T47D (cell line): ENCODE results near the gene PRRG4.
"Not testable (repeated sequence)": the region's sequence is repeated elsewhere in the genome, so short reads cannot be mapped to it uniquely, and the experiment has no call there.

ENCODE experiments used
- DNase-seq, 2 experiments: peaks; one replicate each; pipeline versions ENCODE4 v3.0.0 to v3.0.0-alpha.2; 2011 to 2012; ENCODE audit warnings: low read depth in 1 of 2, low spot score in 1 of 2
- JUND ChIP-seq: IDR thresholded peaks from 2 replicates; pipeline ENCODE4 v1.6.1; 2012; ENCODE audit warnings: low read depth
- in situ Hi-C: cut with HindIII; loops from 2 replicates; pipeline ENCODE4 v1.10.0; 2016; ENCODE audit warnings: low sequenced_read_pairs, low pct_unique_long_range_greater_than_20kb

PRRG4 gene

DNA sequence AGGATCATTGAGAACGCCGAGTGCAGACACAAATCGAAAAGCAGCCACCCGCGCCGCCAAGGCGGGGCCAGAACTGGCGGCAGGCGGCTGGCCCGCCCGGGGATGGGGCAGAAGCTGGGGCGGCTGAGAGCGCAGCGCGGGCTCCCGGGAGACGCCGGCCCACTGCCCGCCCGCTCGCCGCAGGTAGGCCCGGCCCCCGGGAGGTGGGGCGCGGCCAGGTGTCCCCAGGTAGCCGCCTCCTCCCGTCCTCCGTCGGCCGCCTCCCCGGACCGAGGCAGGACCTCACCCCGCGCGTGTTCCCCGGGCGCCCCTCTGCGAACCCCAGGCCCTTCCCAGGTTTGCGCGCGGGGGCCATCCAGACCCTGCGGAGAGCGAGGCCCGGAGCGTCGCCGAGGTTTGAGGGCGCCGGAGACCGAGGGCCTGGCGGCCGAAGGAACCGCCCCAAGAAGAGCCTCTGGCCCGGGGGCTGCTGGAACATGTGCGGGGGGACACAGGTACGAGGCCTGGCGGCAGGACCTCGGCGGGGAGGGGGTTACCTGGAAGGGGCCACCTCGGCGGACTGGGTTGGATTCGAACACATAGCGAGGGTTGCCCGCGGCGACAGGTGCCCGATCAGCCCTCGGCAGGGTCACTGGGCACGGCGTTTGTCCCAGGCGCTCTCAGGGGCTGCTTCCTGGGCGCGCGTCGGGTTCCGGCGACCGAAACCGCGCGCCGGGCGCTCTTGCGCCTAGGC lies at the start of gene PRRG4:
TSS of gene PRRG4 (plus strand) at position 248 of the 733 bp plus-strand sequence. CDS start 603 bp downstream, outside the sequence.
- DNase-seq: peak; percentile 89 to 93
- no peak for TF ChIP-seq JUND
- in situ Hi-C loops: no loop called here

DNA sequence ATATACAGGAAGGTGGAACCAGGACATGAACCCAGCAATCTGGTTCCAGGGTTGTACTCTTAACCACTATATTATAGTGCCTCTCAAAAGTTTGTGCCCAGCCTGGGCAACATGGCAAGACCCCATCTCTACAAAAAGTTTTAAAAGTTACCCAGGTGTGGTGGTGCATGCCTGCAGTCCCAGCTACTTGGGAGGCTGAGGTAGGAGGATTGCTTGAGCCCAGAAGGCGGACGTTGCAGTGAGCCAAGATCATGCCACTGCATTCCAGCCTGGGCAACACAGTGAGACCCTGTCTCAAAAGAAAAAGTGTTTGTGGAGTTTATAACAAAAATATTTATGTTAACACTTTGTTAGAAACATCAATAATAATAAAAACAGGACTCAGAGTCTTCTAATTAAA lies 48.9 kb upstream of the PRRG4 start:
- DNase-seq, in situ Hi-C loops: not testable (repeated sequence)

DNA sequence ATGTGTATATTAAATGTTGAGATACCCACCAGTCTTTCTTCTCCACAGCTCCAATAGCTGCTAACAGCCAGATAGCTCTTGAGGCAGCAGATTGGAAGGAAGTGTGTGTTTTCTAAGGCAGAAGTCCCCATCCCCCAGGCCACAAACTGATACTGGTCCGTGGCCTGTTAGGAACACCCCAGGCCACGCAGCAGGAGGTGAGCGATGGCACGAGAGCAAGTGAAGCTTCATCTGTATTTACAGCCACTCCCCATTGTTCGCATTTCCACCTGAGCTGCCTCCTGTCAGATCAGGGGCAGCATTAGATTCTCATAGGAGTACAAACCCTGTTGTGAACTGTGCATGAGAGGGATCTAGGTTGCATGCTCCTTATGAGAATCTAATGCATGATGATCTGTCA lies 48.0 kb upstream of the PRRG4 start:
- in situ Hi-C loops: no loop called here
- no peak for DNase-seq
- no peak for TF ChIP-seq JUND

DNA sequence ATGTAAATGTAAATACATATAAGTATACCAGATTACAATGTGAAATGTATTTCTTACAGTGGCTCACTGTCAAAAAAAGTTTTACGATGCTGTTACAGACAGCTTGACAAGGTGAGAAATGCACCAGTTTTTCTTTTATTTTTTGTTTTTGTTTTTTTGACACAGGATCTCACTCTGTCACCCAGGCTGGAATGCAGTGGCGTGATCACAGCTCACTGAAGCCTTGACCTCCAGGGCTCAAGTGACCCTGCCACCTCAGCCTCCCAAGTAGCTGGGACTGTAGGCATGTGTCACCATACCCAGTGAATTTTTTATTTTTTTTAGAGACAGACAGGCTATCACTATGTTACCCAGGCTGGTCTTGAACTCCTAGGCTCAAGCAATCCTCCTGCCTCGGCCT lies 44.5 kb upstream of the PRRG4 start:
- in situ Hi-C loops: no loop called here
- DNase-seq: no peak
- TF ChIP-seq JUND: no peak

DNA sequence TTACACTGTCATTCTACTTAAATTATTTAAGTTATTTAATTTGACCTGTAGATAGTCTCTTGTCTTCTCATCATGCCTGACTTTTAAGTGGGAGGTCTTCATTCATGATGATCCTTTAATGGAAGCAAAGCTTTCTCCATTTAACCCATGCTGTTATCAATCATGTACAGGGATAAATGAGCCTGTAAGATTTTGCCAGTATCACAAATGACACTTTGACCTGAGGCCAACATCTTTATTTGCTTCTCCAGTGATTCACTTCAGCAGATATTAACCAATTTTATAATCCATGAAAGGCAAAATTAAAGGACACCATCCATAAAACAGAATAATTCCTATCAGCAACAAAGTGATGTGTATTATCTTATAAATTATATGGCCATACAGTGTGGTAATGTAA lies 42.9 kb upstream of the PRRG4 start:
- in situ Hi-C loops: no loop called here
- DNase-seq: no peak
- TF ChIP-seq JUND: no peak

DNA sequence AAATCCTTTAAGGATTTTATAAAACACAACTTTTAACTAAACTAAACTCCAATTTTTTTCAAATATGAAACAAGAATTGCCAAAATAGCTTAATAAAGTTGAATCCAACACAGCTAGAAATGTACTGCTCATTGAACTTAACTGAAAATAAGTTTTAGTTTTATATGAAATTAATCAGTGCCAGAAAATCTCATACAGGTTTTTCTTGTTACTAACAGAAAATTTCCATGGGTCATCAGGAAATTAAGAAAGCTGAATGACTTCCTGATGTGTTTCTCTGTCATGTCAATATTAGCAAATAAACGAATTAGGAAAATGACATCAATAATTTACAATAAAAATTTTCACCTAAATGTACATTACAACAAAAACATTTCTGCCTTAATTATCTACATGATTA lies 38.8 kb upstream of the PRRG4 start:
- no peak for TF ChIP-seq JUND
- in situ Hi-C loops: no loop called here
- no peak for DNase-seq

DNA sequence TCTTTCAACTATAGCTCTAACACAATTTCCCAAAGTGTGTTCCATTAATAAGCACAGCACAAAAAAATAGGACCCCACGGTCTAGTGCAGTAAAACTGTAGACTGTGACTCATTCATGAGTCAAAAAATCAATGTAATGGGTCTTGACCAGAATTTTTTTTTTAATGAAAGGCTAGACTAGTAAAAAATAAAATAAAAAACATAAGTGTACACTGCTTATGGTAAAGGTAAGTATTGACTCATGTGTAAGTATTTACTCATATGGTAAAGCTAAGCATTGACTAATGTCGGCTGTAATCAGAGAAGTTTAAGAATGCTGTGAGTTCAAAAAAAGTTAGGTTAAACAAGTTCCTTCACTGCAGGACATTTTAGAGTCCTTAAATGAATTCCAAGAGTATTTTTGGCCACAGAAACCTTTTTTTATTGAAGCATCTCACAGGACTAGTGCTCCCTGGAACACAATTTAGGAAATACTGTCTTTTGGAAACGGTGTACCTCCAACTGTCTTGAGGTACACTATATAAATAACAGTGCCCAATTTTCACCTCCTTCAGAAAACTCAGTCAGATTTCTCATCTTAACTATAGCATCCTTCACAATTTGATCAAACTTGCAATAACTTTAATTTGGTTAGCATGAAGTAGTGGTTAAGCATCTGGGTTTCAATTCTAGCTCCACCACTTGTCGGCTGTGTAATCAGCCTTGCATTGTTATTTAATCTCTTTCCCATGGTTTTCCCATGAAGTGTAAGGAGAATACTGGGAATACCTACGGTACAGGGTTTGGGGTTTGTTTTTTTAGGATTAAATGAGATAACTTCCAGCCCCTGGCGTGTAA lies 37.4 kb upstream of the PRRG4 start:
- in situ Hi-C loops: no loop called here
- no peak for TF ChIP-seq JUND
- DNase-seq: no peak

DNA sequence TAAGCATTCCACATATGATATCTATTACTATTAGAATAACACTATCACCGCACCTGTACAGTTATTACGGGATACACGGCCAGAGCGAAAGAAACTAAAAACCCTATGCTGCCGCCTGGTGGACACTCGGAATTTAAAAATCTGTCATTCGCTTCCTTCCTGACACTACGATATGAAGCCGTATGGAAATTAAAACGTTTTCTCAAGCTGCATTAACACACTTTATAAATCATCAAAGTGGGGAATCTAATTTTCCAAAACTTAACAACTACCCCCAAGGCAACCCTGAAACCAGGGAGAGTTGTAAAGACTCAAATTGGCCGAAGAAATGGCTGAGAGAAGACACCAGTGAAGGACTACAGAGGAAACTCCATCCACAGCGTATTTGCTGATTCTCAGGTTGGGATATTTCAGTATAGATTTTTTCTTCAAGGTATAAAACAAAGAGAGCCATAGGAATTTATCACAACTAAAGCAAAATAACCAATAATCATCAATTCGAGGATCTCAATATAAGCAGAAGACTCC lies 36.7 kb upstream of the PRRG4 start:
- DNase-seq: peak; percentile 41 to 71
- no peak for TF ChIP-seq JUND
- in situ Hi-C loops: no loop called here

DNA sequence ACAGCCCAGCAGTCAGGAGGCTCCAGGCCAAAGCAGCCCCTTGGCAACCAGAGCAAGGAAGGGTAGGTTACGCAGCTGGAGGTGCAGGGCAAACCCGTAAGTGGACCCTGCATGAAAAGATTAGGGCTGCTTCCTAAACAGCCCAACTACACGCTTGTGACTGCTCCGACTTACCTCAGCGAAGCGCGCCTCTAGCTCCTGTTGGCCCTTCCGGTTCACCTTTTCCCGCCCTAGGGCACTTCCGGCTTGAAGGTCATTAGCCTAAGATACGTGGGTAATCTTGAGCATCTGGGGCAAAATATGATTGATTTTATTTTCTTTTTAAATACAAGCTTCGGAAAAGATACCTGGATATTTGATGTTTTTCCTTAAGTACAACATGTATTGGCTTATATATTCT lies 35.3 kb upstream of the PRRG4 start, which contains the start of gene CCDC73:
TSS of gene CCDC73 (minus strand) at position 224 of the 400 bp plus-strand sequence. CDS start 34,419 bp downstream, outside the sequence.
- TF ChIP-seq JUND: no peak
- no peak for DNase-seq
- in situ Hi-C loops: no loop called here

DNA sequence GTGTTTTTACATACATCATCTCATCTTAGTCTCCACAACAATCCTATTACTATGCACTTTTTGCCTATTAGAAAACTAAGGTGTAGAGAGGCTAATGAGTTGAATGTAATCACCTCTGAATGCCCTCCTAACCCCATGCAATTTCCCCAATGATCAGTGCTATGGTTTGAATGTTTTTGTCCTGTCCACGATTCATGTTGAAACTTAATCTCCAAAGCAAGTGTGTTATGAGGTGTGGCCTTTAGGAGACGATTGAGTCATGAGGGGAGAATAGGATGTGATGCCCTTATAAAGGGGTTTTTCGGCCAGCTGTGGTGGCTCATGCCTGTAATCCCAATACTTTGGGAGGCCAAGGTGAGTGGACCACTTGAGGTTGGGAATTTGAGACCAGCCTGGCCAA lies 33.3 kb upstream of the PRRG4 start:
- no peak for TF ChIP-seq JUND
- DNase-seq: no peak
- in situ Hi-C loops: no loop called here

DNA sequence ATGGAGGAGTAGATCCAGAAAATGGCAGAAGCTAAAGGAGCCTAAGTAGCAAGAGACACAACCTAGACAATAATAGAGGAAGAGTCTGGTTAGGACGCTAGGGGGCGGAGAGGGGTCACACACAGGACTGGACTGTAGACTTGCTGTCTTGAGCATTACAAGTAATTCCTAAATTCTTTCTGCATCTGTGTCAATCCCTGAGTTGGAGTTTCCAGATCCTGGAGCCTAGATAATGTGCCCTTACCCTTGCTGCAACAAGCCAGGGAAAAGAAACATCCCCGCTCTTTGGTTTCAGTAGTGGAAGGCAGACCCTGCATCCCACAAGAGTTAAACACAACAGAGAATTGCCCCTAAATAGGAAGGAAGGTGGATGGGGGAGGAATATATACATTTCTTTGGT lies 20.4 kb upstream of the PRRG4 start:
- no peak for TF ChIP-seq JUND
- peak; percentile 64 to 90 for DNase-seq
- in situ Hi-C loops: no loop called here

DNA sequence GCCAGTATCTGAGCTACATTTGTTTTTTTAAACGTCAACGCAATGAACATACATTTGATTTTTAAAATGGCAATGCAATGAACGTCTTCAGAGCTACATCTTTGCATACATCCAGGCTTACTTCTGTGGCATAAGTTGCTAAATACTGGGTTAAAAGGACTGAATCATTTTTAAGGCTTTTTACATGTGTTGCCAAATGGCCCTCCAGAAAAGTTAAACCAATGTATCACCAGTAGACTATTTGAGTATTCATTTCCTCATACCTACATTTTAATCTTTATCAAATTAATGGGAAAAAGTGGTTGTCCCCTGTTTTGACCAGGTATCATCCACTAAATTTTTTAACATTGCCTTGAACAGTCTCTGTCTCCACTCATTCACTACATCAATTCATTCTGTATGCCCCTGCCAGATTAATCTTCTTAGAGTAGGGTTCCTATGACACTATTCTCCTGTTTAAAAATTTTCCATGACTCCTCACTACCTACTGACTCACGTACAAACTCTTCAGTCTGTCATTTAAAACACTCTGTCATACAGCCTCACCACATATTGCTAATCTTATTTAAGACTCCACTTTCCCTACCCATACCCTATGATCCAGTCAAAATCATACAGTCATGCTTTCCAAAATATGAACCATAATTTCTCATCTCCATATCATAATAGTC lies 12.4 kb upstream of the PRRG4 start:
- DNase-seq: no peak
- no peak for TF ChIP-seq JUND
- in situ Hi-C loops: no loop called here

DNA sequence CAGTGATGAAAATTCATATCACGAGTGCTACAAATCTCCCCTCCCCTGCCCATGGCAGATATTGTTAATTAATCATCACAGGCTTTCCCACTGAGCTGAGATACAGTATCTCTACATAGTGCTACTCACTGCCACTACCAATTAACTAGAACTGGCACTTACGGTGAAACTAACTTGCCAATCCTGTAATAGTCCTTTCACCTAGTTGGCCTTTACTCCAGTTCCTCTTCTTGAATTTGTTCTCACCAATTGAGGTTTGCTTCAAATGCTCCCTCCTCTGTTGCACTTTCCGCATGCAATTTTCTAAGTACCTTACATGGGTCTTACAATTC lies 11.9 kb upstream of the PRRG4 start:
- in situ Hi-C loops: no loop called here
- TF ChIP-seq JUND: no peak
- DNase-seq: no peak
